HG02943 (cell line): ENCODE results near the gene FAM83F.
"Not testable (repeated sequence)": the region's sequence is repeated elsewhere in the genome, so short reads cannot be mapped to it uniquely, and the experiment has no call there.

ENCODE experiments used
- ATAC-seq: cut with Tn5 transposase; IDR thresholded peaks from one replicate; pipeline ENCODE4 v1.9.1; 2021; ENCODE audit warnings: mild to moderate bottlenecking, low read depth, moderate library complexity; ENCODE audit not compliant: unreplicated experiment

Gene FAM83F

GRCh38 chr22:39994566-39995392 lies at the start of gene FAM83F:
Gene FAM83F, plus strand, starts transcription at chr22:39994954. Its CDS starts 89 bp downstream, at chr22:39995043.
- no peak for ATAC-seq

GRCh38 chr22:39946126-39946502 lies 48.6 kb upstream of the FAM83F start:
- no peak for ATAC-seq

- ATAC-seq, result no peak
These were observed 48.1 kb upstream of the FAM83F start for GRCh38 chr22:39946503-39947219.

DNA sequence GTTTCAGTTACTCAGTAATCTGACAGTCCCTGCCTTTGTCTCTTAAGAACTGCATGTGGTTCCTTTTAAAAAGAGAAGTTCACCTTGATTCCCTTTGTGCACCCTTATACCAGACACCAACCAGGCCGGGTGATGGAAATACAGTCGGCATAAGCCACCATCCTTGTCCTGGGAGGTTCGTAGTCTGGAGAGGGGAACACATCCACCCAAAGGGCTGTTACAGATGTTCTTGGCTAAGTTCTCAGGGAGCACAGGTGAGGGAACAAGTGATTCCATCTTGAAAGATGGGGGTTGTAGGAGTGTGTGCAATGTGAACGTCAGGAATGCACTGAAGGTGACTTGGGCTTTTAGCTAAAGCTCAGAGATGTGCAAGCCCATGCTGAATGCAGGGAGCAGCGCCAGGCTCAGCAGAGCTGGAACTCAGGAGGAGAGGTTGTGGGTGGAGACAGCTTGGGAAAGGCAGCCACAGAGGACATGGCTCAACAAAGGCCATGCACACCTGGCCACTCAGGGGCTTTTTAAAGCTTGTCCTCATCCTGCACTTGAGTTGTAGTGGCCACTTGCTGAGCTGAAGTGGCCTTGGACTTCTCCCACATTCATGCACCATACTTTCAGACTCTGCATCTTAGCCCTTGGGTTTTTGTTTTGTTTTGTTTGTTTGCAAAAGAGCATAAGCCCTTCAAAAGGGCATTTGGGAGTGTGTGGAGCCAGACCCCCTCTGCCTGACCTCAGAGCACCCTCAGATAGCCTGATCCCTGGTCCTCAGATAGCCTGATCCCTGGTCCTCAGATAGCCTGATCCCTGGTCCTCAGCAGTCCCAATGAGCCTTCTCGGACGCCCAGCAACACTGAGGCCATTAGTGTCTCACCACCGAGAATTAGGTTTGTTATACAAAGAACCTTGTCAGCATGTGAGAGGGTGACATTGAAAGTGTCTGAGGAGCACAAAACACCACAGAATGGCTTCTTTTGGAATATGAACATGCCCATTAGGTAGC lies 47.2 kb upstream of the FAM83F start:
- no peak for ATAC-seq

GRCh38 chr22:39949964-39950737 lies 44.6 kb upstream of the FAM83F start:
- ATAC-seq, result no peak

- not testable (repeated sequence) for ATAC-seq
These were observed 43.0 kb upstream of the FAM83F start for GRCh38 chr22:39951603-39952293.

DNA sequence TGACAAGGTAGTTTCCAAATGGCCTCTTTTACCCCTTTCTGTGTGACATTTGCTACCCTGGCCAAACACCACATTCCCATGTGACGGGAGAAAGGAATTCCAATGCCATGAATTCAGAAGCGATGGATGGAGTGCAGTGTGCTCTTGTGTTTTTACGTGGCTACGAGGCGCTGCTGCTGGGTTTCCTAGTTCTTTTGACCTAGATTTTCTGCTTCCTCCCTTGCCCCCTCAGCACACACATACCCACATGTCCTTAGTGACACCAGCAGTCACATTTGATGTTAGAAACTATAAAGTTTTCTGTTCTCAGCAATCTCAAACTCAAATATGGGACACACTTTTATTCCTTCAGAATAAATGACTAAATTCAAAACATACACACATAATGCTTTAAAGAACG lies 42.4 kb upstream of the FAM83F start:
- ATAC-seq, result no peak

GRCh38 chr22:39953101-39953500 lies 41.7 kb upstream of the FAM83F start:
- no peak for ATAC-seq

DNA sequence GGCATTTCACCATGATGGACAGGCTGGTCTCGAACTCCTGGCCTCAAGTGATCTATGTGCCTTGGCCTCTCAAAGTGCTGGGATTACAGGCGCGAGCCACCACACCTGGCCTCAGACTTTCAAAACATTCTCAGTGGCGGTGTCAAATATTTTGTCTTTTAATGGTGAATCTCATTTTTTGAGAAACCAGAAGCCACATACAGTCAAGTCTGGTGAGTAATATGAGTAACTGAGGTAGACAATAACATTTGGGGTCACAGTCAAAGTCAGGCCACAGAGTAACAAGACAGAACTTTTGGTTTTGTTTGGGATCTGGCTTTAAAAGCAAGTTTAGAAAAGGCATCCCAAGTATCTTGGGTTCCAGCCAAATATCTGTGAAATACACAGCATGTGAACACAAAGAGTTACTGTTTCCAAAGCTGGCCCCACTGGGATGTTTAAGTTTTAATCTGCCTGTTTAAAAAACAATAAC lies 40.1 kb upstream of the FAM83F start:
- no peak for ATAC-seq

- no peak for ATAC-seq
These were observed 39.1 kb upstream of the FAM83F start for GRCh38 chr22:39955675-39956074.

- ATAC-seq, result no peak
These were observed 37.7 kb upstream of the FAM83F start for GRCh38 chr22:39956932-39957664.

- ATAC-seq, result no peak
These were observed 36.6 kb upstream of the FAM83F start for GRCh38 chr22:39958009-39958711.

DNA sequence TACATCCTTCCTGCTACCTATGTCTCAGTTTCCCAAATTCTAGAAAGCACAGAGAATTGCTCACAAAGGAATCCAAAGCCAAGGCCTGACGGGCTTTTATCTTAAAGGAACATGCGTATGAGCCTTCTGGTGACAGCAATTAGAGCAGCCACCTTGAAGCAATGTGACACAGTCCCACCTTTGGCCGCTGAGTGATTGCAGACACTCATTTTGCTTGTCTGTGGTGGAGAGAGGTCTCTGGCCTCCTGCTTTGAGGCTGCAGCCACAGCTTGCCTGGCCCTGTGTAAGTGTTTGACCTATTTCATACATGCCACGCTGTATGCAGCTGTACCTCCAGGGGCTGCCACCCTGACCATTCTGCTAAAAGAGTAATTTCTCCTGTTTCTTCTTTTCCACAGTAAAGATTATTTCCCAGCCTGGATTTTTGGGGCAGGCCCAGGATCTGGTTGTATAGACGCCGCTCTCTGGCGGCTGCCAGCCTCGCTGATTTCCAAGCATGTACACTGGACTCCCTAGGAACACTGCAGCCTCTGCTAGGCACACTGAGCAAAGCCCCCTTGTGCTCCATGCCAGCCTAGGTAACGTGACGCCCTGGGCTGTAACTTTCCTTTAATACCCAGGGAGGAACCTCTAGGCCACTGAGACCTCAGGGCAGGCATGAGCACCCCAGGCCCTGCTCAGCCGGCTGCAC lies 35.7 kb upstream of the FAM83F start:
- ATAC-seq, result no peak

GRCh38 chr22:39959640-39960447 lies 34.9 kb upstream of the FAM83F start, which contains the start of gene TMA7B:
Gene TMA7B, plus strand, starts transcription at chr22:39960397. Its CDS starts 3,978 bp downstream, at chr22:39964375.
- no peak for ATAC-seq

DNA sequence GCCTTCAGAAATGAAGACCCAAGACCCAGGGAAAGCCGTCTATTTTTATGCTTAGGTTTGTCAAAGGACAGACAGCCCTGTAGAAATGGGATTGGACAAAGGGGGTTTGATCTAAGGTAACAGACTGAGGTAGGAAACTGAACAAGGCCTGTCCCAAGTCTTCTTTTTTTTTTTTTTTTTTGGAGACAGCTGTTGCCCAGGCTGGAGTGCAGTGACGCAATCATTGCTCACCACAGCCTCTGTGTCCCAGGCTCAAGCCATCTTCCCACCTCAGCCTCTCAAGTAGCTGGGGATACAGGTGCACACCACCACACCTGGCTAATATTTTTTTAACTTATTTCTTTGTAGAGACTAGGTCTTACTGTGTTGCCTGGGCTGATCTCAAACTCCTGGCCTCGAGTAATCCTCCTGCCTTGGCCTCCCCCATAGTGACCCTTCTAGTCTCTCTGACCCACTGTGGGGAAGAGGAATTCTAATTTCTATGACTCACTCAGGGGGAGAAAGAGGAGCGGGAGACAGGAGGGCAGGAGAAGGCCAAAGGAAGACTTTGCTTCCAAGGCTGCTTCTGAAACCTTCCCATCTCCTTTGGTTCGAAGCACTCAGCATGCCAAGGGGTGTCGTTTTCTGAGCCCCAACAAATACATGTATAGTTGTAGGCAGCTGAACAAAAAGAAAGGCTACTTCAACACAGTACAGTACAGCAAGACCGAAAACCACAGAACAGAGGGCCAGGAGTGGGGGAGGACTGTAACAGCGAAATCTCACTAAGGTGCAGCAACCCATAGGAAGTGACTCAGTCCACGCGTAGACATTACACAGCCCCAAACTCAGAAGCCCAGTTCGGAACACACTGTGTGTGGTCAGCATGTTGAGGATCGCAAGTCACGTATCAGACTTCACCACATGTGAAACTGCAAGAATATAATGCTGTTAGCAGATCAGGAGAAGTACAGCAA lies 33.7 kb upstream of the FAM83F start:
- no peak for ATAC-seq
